Measurements from ENCODE around the gene AGBL5.
"Not testable (repeated sequence)": the region's sequence is repeated elsewhere in the genome, so short reads cannot be mapped to it uniquely, and the experiment has no call there.

The AGBL5 gene

DNA sequence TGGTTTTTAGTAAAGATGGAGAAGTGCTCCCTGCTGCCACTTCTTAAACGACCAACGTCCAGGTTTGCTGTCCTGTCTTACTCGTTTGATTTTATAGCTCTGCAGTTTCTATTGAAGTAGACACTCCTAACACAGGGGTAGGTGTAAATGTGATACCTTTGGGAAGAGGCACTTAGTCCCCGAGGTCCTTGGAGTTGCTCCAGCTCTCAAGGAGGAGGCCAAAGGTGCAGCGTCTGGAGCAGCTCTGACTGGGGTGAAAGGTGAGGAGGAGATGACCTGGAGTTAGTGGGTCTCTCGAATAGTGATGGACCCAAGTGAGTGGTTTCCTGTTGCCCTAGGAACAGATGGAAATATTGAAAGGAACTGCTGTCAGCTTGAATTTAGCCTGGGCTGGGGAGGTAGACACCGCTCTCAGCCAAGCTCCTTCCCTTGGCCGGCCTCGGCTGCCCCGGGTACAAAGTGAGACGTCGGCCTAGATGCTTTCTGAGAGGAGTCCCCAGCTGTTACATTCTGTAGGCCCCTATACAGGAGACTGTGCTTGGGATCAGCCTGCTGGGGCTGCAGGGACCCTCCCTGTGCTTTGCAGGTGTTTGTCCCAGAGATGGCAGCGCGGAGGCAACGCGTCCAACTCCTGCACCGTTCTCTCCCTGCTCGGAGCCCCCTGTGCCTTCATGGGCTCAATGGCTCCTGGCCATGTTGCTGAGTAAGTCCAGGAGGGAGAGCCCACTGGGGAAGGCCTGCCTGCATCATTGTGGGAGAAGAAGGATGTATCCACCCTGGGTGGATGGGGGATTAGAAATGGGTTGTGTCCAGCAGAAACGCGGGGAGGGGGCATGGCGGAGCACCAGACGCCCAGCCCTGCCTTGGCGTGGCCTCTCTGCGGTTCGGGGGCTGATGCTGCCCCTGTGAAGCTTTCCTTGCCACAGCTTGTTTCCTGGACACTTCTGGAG lies 40.6 kb downstream of the AGBL5 start:
- no peak for DNase-seq (ENCODE audit: low read depth, low spot score)

- no peak for DNase-seq (ENCODE audit: low read depth, low spot score)
These were observed 41.4 kb downstream of the AGBL5 start for GRCh38 chr2:27092696-27093429.

- DNase-seq (ENCODE audit: low read depth, low spot score): no peak
These were observed 42.2 kb downstream of the AGBL5 start for GRCh38 chr2:27093430-27094352.

GRCh38 chr2:27094353-27094984 lies 43.0 kb downstream of the AGBL5 start:
- DNase-seq (ENCODE audit: low read depth, low spot score): no peak

GRCh38 chr2:27095427-27095744 lies 43.9 kb downstream of the AGBL5 start:
- DNase-seq (ENCODE audit: low read depth, low spot score): no peak

GRCh38 chr2:27095745-27096651 lies 44.5 kb downstream of the AGBL5 start:
- no peak for DNase-seq (ENCODE audit: low read depth, low spot score)

- no peak for DNase-seq (ENCODE audit: low read depth, low spot score)
These were observed 45.4 kb downstream of the AGBL5 start for GRCh38 chr2:27096748-27097297.

DNA sequence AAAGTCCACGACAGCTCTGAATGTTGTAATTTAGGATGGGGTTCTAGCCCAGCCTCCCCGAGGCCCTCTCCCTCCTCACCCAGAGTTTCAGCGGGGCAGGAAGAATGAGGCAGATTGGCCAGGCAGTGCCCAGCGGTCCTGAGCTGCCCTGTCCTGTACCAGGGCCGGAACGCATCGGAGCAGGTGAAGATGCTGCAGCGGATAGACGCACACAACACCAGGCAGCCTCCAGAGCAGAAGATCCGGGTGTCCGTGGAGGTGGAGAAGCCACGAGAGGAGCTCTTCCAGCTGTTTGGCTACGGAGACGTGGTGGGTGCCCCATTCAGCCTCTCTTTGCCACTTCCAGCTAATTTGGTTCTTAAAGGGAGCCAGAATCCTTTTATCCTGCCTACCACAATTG lies 45.9 kb downstream of the AGBL5 start:
- DNase-seq (ENCODE audit: low read depth, low spot score): no peak

DNA sequence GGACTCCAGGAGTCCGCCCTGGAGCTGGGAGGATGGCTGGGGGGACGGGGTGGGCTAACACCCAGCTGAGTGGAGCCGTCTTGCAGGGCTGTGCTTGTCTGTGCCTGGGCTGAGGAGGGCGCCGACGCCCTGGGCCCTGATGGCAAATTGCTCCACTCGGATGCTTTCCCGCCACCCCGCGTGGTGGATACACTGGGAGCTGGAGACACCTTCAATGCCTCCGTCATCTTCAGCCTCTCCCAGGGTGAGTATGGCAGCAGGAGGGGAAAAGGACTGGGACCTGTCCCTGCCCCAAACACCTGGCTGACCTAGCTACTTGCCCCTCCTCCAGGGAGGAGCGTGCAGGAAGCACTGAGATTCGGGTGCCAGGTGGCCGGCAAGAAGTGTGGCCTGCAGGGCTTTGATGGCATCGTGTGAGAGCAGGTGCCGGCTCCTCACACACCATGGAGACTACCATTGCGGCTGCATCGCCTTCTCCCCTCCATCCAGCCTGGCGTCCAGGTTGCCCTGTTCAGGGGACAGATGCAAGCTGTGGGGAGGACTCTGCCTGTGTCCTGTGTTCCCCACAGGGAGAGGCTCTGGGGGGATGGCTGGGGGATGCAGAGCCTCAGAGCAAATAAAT lies 48.0 kb downstream of the AGBL5 start:
- DNase-seq (ENCODE audit: low read depth, low spot score): no peak

DNA sequence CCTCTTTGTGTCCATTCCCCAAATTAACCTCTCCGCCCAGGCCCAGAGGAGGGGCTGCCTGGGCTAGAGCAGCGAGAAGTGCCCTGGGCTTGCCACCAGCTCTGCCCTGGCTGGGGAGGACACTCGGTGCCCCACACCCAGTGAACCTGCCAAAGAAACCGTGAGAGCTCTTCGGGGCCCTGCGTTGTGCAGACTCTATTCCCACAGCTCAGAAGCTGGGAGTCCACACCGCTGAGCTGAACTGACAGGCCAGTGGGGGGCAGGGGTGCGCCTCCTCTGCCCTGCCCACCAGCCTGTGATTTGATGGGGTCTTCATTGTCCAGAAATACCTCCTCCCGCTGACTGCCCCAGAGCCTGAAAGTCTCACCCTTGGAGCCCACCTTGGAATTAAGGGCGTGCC lies 48.6 kb downstream of the AGBL5 start:
- no peak for DNase-seq (ENCODE audit: low read depth, low spot score)

- no peak for DNase-seq (ENCODE audit: low read depth, low spot score)
These were observed 50.9 kb downstream of the AGBL5 start for GRCh38 chr2:27102329-27102728.

DNA sequence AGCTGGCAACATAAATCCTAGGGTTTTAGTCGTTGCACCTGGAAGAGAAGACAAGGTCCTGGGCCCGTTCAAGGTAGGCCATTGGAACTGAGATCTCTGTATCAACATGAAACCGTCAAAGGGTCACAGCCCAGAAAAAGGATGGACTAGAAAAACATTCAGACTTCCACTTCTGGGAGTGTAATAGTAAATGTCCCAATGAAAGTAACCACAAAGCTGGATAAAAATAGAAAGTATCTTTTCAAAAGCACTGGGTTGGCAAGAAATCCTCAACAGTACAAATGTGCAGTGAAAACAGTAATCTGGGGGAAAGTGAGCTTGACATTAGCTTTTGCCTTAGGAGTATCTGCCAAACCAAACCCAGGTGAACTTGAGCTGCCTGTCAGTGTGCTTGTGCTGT lies 54.5 kb downstream of the AGBL5 start:
- DNase-seq (ENCODE audit: low read depth, low spot score): no peak

DNA sequence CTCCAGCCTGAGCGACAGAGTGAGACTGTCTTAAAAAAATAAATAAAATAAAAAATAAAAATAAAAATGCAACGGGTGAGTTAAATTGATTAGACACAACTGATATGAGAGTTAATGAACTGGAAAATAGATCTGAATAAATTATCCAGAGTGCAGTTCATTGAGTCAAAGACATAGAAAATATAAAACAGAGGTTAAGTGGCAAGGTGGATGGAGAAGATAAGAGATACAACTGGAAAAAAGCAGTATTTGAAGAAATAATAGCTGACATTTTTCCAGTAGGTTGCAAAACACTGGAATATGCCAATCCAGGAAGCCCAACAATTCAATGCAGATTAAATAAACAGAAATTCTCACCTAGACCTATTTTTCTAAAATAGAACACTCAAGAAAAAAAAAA lies 56.8 kb downstream of the AGBL5 start:
- no peak for DNase-seq (ENCODE audit: low read depth, low spot score)

DNA sequence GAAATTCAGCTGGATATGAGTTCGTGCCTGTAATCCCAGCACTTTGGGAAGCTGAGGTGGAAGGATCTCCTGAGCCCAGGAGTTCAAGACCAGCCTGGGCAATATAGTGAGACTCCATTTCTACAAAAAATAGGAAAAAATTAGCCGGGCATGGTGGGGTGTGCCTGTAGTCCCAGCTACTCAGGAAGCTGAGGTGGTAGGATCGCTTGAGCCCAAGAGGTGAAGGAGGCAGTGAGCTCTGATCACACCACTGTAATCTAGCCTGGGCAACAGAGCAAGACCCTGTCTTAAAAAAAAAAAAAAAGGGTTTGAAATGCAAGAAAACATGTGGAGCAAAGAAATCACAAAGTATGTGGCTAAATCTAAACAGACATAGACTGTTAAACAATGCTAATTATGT lies 57.6 kb downstream of the AGBL5 start:
- DNase-seq (ENCODE audit: low read depth, low spot score): no peak

DNA sequence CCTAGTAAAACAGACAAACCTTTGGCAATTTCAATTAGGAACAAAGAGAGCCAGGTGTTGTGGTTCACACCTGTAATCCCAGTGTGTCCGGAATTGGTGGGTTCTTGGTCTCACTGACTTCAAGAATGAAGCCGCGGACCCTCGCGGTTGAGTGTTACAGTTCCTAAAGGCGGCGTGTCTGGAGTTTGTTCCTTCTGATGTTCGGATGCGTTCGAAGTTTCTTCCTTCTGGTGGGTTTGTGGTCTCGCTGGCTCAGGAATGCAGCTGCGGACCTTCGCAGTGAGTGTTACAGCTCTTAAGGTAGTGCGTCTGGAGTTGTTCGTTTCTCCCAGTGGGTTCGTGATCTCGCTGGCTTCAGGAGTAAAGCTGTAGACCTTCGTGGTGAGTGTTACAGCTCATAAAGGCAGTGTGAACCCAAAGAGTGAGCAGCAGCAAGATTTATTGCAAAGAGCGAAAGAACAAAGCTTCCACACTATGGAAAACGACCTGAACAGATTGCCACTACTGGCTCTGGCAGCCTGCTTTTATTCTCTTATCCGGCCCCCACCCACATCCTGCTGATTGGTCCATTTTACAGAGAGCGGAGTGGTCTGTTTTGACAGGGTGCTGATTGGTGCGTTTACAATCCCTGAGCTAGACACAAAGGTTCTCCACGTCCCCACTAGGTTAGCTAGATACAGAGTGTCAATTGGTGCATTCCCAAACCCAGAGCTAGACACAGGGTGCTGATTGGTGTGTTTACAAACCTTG lies 59.3 kb downstream of the AGBL5 start:
- DNase-seq (ENCODE audit: low read depth, low spot score): not testable (repeated sequence)

DNA sequence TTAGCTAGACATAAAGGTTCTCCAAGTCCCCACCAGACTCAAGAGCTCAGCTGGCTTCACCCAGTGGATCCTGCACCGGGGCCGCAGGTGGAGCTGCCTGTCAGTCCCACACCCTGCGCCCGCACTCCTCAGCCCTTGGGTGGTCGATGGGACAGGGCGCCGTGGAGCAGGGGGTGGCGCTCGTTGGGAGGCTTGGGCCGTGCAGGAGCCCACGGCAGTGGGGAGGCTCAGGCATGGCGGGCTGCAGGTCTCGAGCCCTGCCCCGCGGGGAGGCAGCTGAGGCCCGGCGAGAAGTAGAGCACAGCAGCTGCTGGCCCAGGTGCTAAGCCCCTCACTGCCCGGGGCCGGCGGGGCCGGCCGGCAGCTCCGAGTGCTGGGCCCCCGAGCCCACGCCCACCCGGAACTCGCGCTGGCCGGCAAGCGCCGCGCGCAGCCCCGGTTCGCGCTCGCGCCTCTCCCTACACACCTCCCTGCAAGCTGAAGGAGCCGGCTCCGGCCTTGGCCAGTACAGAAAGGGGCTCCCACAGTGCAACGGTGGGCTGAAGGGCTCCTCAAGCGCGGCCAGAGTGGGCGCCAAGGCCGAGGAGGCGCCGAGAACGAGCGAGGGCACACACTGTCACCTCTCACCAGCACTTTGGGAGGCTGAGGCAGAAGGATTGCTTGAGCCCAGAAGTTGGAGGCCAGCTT lies 60.1 kb downstream of the AGBL5 start:
- not testable (repeated sequence) for DNase-seq (ENCODE audit: low read depth, low spot score)

DNA sequence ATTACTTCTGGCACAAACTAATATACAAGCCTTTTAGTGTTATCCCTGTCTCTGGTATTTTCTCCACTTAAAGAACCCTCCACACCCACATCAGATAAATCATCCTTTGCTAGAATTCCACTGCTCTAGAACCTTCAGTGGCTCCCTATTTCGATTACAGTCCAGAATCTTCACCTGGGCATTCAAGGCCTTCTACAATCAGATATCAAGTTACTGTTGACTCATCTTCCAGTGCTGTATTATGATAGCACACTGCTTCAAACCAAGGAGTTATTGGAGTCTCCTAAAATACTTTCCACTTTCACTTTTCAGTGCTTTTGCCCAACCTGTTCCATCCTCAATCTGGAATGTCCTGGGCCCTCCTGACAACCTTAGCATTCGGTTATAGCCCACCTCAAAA lies 64.1 kb downstream of the AGBL5 start:
- no peak for DNase-seq (ENCODE audit: low read depth, low spot score)

DNA sequence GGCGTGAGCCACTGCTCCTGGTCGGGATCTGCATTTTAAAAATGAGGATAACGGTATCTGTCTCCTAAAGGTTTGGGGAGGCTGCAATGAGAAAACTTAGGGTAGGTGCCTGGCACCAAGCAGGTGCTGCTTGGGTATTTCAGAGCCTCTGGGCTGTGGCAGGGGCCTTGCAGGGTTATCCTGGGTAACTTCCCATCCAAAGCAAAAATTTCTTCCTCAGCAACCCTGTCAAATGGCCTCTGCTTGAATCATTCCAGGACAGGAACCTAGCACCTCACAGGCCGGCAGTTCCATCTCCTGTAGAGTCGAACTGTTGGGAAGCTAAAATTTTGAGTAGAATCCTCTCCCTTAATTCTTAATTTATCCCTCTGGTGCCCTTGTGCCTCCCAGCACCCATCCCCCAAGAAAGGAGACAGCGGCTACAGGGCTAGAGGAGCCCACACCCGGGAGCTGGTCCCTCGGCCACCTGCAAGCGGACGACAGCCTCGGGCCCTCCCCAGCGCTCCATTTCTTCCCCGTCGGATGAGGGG lies 66.6 kb downstream of the AGBL5 start:
- no peak for DNase-seq (ENCODE audit: low read depth, low spot score)
